DMS 273 (cell line): ENCODE measurements around the gene PDE5A.

Experiments used
- DNase-seq: peaks from one replicate; lab custom pipeline; 2025; ENCODE audit not compliant: unreplicated experiment; lab: John Stamatoyannopoulos, UW

PDE5A gene

DNA sequence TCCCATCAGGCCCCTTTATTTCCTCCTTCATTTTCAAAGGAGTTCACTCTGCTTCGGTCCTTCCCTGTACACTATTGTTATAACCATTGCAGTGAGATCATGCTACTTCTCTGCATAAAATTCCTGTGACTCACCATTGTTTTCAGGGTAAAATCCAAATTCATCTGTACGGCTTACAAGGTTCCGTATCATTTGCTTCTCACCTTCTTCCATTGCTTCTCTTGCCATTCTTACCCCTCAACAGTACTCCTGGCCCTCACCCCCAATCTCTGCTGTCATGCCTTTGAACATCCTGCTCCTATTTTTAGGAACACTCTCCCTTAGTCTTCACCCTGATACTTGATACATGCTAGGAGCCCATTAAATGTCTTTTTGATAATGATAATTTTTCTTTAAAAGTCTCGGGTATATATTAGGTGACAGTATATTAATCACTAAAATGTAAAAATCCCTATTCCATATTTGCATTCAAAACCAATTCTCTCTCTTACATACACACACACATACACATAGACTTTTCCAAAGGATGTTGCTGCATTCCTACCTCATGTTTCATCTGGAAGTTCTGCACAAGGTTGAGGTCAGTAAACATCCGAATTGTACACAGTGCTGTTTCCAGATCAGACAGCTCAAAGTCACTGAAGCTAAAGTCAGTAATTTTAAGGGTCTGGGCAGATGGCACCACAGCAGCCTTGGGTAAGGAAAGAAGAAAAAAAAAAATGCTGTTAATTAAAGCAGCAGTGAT lies 103.4 kb downstream of the PDE5A start:
- no peak for DNase-seq

DNA sequence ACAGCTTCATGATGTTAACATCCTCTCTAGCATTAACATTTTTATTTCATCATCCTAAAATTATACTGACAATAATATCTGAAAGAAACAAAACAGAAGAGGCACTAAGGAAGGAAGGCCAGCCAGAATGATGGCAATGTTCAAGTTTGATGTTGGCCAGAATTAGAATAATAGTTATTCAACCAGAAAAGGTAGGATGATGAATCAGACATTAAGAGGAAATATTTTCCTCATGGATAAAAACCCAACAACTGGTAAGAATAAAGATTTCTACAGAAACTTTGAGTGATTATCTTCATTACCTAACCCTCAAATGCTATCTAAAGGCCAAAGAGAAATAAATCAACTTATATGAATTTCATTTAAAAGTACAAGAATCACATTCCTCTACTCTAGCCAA lies 105.2 kb downstream of the PDE5A start:
- DNase-seq, result no peak

DNA sequence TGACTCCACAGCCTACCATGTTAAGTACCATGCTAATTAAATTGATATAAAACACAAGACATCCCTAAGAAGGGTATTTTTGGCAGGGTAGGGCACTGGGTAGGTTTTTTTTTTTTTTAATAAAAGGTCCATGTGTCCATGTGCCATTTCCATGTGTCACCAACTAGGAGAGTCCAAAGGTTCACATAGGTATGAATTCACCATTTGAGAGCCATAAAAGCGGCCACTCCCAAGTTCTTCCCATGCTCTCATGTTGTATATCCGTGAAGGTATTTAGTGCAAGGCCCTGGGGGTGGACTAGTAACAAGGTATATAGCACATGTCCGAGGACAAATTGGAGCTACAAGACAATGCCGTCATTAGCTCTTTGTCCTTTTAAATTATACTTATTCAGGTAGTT lies 107.3 kb downstream of the PDE5A start:
- no peak for DNase-seq

DNA sequence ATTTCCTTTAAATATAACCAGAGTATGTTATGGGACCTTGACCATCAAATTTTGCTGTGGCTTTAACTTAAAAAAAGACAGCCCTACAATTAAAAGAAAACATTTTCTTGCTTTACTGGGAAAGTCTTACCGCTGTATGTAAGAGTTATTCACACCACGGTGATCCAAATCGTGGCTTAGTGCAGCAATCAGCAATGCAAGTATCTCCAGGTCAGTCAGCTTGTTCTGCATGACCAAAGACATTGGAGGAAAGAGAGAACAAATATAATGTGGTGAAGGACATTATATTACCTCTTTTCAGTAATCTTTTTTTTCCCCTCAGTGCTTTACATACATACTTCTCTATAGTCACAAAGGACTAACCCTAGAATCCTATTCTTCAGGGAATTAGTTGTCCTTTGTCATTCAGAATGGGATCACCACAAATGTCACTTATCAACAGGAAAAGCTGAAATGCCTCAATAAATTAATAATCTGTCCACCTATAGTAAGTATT lies 109.6 kb downstream of the PDE5A start:
- no peak for DNase-seq

DNA sequence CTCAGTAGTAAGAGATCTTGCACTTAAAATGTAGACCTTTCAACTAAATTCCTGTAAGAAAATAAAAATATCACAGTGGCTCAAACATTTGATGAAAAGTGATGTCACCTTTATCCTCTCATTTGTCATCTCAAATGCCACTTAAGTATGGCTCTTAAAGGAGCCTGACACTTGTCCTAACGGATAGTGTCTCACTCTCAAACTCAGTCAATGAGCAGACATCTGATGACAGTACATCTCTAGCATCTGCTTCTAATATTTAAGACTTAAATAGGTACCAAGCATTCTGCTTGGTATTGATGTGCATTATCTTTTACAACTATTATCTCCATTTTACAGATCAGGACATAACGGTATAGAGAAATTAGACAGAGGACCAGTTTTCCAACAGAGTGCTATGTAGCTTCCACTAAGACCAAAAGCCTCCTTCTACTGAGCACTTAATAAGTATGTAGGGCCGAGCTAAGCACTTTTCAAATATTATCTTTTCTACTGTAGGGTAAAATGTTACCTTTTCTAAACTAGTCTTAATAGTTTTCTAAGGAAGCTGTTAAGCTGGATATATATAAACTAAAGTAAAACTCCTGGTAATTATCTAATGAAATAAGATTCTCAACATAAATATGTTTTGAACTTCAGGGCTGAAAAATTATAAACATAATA lies 110.2 kb downstream of the PDE5A start:
- no peak for DNase-seq

DNA sequence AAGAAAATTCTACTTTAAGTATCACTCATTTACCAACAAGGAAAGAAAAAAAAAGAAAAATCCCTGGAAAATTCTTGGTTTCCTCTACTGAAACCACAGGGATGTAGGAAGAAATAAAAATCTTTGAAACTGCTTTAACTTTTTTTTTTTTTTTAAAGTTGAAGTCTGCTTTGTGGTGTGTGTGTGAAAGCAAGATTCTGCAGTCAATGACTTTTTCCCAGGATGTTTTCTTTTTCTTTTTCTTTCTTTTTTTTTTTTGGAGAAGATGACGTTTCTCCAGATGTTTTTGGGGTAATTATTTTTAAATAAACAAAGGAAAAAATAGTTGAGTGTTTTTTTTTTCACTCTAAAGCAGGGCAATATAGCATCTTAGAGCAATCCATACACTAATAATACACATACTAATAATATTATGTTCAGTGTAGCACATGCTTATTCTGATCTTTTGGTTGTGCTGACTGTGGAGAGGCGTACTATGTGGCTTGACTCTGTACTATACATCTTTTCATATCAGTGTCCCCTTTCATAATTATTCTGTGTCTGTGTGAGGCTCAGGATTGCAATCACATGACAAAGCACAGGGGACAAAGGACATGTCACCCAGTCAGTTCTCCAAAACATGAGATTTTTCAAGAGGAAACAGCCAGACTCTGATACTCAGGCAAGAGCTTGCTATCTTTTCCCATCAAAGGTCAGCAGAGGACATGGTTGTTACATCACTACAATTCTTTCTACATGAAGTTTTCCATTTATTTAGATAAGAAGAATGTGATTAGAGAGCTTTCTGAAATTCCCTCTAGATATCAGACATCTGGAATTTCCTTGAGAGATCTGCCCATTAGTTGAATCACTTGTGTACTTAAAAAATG lies 111.0 kb downstream of the PDE5A start:
- DNase-seq, result no peak

DNA sequence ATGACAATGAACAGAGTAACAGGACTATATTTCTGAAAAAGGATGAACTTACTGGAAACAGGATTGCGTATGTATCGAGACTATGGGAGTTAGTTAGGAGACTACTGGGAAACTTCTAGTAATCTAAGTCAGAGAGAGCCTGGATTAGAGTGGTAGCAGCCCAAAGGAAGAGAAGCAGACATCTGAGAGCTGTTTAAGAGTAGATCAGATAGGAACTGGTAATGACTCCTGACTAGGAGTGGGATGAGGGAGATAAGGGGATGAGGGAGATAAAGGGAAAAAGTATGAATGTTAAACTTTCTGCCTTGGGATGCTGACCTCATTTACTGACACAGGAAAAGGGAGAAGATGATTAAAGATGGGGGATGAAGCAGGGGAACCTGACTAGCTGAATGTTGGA lies 116.2 kb downstream of the PDE5A start:
- no peak for DNase-seq

DNA sequence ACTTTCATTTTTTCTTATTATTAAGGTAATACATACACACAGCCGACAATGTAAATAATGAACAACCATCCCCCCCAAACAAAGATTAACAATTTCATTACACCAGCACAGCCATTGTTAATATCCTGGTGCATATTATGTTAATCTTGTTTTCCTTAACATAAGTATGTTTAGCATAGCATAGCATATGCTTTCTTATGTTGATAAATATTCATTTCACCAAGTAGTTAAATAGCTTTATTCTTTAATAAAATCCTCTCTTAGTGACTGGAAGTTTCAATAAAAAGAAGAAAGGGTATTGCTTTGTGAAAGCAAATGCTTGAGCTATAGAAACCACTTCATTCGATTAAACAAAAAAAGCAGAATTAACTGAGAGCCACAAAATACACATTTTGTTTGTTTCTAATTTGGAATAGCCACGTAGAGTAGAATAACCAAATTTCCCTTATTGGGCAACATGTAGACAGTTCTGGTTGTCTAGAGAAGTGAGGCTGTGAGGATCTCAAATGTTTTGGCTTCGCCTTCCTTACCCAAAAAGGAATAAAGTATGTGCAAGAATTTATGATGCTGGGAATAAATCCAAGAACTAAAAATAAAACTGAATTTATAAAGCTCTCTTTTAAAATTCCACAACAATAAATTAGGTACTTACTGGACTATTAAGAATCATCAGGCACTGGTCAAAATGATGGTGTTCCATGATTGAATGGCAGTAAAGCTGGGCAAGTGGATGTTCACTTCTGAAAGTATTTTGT lies 118.0 kb downstream of the PDE5A start:
- DNase-seq, result no peak

DNA sequence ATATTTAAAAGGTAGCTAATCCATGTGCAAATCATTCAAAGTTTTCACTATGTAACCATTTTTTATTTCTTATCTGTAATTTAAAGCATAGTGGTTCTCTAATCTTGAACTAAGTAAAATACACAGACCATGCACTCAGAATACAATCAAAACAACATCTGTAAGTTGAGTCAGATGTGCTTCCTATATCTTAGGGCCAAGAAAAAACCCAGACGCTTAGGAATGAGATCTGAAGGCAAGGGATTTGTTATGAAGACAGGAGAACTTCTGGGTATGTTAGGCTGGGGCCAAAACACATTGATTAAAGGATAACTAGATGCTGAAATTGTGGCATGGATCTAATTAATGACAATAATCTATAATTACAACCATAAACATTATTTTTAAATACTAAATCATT lies 120.3 kb downstream of the PDE5A start:
- DNase-seq, result no peak

DNA sequence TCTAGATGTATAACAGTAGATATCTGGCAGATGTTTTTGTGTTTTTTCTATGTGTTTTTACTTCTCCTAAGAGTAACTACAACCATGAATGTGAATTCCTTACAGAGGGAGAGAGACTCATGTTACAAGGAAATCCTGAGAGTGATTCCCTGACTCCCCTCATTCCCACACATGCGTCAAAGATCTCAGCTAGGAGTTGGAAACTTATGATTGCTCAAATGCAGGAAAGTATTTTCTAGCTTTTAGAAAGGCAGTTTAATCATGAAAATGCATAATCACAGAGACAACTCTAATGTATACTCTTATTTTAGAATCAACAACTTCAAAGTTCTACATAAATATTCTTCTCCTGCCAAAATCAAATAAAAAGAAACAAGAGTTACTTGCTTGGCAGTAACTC lies 121.8 kb downstream of the PDE5A start:
- no peak for DNase-seq

DNA sequence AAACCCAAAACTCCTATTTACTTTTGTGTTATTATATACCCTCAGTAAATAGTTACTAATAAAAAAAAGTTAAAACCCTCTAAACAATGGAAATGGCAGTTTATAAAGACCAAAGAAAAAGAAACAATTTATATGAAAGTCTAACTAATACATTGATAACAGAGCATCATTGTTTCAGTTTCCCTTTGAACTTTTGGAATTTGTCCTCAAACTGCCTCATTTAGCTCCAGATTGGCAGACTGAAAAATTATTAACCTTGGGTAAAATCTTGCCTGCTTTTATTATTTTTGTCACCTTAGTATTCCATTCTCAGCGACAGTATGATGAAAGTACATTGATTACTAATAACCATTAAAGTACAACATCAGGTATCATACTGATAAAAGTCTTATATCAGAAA lies 124.0 kb downstream of the PDE5A start:
- no peak for DNase-seq

DNA sequence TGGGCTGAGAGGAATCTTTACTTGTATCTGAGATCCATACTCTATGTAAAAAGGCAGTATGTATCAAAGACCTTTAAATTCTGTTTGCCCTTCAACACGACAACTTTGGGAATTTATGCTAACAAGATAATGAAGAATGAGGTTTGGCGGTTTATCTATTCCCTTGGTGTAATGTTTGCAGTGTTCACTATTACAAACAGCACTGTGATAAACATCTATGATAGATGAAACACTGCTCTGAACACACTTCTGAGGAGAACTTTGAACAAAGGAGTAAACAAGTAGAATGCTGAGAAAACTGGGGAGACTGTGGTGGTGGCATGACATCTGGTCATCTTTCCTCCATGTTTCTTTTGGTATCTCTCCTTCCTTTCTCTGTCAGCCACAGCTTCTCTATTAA lies 126.9 kb downstream of the PDE5A start:
- no peak for DNase-seq

DNA sequence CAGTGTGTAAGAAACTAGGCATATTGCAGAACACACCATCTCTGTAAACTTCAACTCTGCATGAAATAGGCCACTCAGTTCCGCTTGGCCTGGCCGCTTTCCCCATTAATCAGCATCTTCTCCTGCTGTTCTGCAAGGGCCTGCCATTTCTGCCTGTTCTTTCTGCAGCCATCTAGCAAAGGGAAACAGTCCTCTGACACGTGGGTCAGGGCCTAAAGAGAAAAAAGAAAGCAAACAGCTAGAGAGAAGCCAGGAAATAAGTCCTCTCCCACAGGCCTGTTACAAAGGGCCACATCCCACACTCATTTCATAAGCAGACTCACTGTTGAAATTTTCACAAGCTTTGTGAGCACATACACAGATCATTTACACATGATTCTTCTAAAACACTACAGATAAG lies 130.1 kb downstream of the PDE5A start:
- DNase-seq, result no peak

DNA sequence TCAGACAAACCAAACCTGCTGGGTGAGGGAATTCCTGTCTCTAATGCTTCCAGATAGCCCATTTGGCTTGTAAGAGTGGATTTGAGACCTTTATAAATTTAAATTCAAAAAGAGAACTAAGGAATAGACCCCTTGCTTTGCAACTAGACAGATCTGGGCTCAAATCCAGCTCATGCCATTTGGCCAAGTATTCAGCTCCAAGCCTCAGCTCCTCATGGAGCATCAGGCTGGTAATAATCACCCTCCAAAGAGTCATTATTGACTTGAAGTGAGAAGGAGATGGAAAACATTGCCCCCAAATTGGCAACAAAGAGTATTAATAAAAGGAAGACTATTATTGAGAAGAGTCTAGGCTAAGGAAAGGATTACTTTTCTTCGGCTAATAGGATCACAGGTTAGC lies 134.7 kb downstream of the PDE5A start:
- DNase-seq, result no peak

DNA sequence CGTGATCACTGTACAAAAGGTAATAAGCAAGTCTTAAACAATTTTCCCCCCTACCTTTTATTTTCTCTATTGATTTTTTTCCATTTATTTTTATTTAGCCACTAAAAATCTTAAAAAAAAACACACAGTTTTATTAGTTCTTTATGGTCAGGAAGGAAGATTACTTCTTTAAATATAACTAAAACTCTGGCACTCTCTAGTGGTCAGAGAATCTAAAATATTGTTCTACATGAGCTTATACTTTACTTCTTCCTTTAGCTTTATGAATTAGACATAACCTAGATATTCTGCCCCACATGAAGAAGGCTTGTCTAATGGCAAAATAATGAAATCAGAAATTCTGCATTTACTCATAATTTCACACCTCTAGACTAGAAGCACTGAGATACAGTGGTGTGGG lies 135.2 kb downstream of the PDE5A start:
- peak; percentile 1 for DNase-seq

DNA sequence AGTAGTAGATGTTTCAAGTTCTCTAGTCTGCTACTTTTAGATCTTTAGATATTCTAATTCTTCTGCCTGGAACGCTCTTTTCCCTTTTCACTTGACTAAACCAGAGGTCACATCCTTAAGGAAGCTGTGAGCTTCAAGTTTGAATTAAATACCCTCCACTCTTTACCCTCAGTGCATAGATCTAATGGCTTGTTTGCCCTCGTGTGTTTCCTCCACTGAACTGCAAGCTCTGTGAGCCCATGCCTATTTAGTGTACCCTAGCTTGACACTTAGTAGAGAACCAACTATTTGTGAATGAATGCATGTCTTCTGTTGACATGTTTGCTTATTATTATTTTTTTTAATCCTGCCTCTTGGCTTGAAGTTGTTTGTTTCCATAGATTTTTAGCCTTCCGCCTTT lies 138.3 kb downstream of the PDE5A start:
- DNase-seq, result peak; percentile 20

DNA sequence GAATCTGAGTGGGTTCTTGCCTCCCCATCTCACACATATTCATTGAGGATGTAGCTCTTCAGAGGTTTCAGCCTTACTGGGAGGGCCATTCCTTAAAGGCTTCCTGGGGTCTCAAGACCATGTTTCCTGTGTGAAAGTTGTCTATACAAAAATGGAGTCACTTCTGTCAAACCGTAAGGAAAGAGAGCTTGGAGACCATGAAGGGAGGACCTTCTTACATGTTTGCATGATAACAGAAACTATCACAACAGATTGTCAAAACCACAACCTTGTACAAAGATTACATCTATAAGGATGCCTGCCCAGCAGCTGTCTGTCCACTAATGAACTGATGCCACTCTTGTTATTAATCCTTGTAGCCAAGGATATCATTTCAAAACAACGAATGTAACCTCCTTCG lies 139.3 kb downstream of the PDE5A start:
- no peak for DNase-seq

DNA sequence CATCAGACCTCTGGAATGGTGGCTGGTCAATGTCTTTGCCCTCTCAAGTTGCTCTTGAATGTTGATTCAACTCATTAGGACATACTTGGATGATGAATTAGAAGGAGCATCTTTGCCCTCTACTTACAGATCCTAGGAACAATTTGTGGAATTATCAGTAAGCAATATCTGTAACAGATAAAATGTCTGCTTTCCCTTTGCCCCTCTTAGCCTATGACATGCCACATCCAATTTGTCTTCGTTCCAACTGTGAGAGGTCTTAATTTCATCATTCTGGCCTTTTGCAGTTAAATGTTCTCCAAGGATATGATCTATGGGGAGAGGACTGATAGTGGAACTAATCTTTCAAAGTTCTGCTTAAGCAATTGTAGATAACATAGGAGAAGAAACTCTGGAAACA lies 148.3 kb downstream of the PDE5A start:
- no peak for DNase-seq

DNA sequence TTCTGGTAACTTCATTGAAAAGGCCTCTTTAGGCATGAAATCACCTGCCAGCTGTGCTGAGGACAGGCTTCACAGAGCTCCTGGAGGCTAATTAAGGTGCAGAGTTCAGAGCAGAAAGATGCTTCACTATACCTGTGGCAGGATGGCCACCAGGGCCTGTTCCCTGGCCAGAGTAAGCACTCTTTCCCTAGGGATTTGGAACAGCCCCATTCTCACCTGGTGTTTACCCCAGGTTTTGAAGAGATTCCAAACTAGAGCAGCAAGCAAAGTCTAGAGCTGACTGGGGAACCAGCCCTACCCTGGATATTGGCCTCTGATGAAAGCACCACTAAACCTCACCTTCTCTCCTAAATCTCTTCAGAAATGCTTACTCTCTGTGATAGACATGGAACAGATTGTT lies 148.8 kb downstream of the PDE5A start:
- DNase-seq, result no peak

DNA sequence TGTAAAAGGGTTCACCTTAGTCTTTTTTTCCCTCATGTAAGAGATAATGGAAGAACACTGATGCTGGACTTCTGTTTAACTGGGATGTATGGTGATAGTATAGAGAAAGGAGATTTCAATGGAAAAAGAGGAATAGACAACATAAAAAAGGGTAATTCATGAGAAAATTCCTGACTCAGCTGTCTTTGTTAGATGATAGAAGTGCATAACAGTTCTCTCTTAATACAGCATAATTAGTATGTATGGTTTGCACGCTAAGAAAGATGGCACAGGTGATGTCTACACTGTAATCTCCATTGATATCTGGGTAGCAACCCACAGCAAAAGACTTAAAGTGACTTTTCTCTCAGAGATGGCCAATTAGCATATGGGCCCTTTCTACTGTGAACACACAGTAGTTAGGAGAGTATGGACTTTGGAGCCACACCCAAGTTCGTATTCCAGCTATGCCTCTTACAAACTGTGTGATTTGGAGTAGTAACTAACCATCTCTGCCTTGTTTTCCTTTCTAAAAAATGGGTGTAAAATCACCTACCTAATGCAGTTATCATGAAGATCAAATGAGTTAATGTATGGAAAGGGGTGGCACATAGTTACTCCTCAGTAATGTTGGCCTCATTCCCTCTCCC lies 149.3 kb downstream of the PDE5A start:
- no peak for DNase-seq
